Ecto neural progenitor cell (in vitro differentiated cells): ENCODE results near the gene NSMCE3.
"Not testable (repeated sequence)": the region's sequence is repeated elsewhere in the genome, so short reads cannot be mapped to it uniquely, and the experiment has no call there.

Source experiments
- DNase-seq: peaks from one replicate; pipeline ENCODE4 v3.0.0-alpha.2; 2018; ENCODE audit warnings: low spot score

NSMCE3 gene

DNA sequence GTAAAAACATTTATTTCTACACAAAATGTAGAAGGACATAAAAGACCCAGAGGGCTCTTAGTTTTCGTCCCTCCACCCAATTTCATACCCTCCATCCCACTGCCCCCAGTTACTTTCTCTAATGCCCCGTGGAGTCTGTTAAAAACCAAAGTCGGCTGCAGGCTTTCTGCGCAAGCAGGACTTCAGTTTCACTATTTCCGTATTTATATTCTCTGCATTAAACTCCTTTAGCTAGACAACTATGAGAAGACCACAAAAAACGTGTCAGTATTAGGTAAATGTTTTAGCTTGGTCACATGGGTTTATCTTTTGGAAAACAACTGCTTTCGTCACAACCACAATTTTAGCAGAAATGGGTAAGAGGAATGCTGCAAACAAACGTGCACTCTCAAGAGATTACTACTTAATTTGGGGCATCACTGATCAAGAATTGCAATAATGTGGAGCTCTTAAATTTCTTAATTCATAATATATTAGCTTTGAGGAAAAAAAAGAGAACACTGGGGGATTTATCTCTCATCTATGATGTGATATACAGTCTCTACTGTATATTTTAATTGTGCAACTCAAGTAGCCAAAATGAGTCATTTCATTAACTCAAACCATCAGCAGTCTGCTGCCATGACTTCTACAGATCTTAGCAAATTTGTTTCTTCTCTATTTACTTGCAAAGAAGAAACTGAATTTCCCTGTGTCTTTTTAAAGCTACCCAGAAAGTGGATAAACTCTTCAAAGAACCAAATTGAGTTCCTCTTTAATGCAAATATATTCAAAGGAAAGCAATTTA, 740 bp upstream of the NSMCE3 start:
- DNase-seq = no peak

DNA sequence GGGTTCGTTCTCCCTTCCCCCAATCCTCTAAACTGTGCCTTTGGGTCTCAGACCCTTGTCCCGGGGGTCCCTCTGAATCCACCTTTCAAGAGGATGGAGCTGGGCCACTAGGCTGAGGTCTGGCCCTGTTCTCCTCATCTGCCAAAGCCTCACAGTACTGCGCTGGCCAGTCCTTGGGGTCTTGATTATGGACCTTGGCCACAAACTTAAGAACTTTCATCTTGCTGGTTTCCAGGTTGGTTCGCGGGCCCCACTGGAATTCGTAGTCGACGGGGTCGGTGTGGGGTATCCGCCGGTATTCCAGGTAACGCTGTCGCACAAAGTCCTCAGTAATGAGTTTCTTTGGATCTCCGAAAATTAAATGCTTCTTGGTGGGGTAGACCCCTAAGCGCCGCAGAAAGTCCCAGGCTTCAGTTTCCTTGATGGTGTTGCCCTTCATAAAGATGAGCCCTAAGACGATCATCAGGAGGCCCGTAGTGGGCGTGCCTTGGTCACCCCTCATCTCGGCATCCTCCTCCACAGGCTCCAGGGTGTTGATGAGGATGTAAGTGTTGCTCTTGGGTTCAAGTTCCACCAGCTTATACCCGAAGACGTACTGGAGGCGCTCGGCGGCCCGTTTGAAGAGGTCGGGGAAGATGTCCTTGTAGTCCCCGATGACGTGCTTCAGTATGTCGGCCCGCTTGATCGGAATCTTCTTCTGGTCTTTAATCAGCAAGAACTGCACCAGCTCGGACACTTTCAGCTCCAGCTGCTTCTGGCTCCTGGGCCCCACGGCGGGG, 727 bp downstream of the NSMCE3 start:
- peak; percentile 52 for DNase-seq

DNA sequence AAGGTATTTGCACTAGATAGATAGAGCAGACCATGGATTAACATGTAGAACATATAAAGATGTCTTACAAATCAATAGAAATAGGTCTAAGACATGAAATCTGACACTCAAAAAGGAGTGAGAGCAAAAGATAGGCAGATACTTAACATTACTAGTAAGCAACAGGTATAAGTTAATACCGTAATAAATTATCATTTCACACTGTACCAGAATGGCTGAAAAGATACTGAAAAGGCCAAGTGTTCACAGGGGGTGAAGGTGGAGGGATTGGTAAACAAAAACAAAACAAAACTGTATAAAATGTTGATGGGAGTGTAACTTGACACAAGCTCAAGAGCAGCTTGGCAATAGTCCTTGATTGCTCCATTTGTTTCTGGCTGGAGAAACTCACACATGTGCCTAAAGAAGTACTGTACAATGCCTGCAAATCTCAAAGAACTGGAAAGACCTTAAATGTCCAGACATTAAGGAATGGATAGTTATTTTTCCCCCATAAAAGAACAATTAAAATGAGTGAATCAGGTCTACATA, 3.5 kb downstream of the NSMCE3 start:
- no peak for DNase-seq

DNA sequence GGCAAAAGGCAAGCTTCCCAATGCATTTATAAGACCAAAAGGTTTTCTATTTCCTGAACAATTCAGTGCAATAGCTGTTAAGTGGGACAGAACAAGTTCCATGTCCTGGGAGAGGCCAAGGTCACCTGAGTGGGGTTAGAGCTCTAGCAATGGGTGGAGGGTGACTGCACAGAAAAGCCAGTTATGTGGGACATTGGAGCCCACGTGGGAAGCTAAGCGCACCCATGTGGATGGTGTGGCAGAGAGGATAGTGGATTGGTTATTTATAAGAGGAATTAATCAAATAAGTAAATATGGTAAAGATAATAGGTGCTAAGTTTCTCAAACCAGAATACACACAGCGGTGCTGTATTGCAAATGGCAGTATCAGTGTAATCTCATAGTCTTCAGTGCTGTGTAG, 6.3 kb downstream of the NSMCE3 start:
- DNase-seq = no peak

DNA sequence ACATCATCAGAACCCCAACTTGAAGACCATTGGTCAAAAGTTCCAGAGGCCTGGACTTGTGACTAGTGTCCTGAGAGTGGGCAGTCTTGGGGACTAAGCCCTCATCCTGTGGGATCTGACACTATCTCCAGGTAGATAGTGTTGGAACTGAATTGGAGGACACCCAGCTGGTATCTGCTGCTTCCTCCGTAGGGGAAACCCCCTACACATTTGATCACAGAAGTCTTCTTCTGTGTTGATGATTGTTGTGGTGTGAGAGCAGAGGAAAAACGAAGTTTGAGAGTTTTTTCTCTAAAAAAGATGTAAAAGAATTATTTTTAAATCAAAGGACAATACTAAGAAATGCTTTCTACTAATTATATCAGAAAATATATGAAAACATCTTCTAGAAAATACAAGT, 6.9 kb downstream of the NSMCE3 start:
- no peak for DNase-seq

DNA sequence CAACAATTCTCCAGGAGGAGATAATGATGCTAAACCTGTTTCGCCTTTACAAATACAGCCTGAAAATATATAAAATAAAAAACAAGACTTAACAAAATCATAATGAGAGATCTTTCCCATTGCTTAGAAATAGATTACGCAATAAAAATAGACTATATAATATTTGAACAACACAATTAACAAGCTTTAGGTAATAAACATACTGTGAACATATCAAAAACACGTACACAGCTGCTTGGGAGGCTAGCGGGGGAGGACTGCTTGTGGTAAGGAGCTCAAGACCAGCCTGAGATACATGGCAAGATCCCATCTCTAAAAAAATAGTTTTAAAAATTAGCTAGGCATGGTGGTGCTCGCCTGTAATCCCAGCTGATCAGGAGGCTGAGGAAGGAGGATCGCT, 8.7 kb downstream of the NSMCE3 start:
- DNase-seq = no peak

DNA sequence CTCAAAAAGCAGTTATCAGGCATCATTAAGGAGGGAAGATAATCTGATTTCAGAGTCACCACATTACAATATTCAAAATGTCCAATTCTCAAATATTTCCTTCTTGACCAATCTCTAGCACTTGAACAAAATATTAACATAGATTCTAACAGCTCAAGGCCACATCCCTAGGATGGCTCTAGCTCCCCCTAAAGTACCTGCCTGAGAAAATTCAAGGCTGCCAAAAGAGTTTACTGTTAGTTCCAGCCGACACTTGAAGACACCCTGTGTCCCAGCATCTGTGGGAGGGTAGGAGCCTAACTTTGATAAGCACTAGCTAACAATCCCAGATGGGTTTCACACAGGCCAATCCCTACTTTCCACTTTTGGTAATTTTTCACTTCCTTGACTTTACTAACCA, 10.4 kb downstream of the NSMCE3 start:
- no peak for DNase-seq

DNA sequence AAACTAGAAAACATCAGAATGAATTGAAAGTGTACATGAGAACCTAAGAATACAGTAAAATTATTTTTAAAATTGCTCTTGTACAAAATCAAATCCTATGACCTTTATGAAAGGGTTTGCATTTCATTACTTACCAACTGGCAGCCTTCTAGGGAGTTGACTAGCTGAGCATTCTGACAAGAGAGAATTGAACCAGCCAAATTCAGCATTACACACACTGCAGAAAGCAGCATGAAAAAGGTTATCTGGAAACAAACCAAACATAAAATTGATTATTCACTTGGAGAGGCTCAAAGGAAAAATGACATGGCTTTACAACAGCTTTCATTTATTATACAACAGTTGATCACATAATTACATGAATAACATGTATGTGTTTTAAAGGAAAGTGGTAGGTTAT, 17.4 kb downstream of the NSMCE3 start:
- DNase-seq = no peak

DNA sequence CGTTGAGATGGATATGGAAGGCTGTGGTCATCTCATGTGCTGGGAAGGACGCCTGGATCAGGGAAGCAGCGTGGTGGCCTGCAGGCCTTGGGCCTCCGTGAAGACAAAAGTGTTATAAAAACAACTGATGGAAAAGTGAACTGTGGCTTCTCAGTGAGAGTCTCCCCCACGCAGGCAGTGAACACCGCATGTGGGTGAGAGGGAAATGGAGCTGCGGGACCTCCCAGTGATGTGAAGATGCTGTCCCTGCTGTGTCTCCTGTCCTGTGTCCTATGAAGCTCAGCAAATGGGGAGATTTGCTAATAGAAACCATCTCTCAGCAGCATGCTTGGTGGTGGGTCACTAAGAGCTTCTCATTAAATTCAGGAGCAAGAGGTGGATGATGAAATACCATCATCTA, 25.1 kb downstream of the NSMCE3 start:
- DNase-seq = no peak

DNA sequence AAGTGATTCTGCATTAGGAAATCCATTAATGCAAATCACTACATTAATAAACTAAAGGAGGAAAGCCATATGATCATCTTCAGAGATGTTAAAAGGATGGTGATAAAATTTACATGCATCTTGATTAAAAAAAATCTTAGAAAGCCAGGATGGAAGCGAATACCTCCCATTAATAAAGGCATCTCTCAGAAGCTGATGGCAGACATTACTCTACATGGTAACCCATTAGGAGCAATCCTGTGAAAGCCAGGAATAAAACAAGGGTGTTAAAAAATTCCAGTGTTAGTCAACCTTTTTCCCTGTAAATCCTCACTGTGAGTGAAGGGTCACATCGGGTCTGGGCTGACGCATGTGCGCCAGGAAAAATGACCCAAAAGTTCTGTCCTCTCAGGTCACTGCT, 25.5 kb downstream of the NSMCE3 start:
- DNase-seq = no peak

DNA sequence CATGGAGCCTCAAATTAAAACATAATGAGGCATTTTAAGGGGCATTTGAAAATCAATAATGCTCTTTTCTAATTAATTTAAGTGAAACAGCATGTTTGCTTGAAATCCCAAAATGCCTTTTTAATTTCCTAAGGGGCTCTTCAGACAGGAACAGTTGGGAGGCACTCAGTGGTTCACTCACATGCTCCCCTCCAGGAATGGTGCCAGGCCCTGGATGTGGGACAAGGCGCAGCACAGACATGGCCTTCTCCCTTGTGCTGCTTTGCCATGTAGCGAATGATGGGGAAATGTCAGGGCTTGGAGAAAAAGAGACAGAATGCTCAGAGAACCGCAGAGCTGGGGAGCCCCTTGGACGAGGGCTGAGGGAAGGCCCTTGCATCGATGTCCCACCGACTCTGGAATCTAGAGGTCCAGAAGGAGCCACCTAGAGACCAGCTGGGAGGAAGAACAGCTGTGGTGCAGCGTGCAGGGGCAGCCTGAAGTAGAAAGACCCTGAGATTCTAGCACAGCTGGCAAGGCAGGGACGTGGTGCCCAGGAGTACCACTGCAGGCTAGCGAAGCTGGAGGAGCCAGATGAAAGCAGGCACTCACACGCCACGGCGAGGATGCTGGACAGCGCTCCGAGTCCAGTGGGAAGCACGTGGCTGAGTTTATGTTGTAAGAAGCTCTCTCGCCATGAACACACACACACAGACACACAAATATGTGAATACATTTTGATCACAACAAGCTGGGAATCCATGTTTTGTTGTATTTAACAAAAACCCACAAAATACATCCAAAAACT, 27.0 kb downstream of the NSMCE3 start:
- no peak for DNase-seq

DNA sequence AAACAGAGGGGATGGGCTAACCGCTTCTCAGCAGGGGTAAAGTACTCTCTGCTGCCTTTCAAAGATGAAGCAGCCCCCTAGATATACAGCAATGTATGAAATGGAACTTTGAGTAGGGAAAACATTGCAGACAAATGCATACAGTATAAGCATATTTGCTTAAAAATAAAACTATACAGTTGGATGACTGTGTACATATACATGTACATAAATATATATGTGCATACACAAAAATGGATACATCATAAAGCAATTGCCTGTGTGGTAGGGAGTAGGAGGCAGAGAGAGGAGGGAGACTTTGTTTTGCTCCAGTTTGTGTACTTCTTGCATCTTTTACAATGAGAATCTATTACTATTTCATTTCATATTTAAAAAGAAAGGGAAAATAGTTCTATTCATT, 28.4 kb downstream of the NSMCE3 start:
- DNase-seq = no peak

DNA sequence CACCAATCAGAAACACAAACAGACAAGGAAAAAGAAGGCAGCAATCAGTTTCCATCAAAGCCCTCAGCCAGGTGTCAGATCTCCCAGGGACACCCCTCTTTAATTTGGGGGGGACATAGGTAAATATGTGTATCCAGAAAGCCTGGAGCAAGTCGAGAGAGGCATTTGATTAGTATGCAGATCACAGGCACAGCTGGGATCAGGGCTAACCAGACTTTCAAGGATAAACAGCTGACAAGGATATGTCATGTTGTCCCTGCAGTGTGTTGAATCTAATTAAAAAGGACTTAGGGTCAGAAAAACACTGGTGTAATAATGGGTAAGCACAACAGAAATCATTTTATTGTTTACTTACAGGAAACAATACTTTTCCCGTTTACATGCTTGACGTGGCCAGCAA, 30.2 kb downstream of the NSMCE3 start:
- no peak for DNase-seq

DNA sequence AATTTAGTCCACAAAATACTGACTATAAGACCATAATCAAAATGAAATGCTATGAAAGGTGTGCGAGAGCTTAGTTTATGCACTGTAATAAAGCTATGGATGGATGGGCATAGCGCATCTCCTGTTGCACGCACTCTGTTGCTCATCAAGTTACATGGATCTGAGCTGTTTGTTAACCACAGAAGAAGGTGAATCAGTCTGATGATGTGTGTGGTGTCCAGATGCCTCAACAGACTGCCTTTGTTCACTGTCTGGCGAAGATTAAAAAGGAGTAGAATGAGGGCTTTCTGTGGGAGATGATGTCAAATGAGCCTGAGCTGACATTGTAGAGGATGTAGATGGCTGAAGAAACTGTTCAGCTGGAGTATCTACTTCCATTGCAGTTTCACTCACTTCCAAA, 36.1 kb downstream of the NSMCE3 start:
- no peak for DNase-seq

DNA sequence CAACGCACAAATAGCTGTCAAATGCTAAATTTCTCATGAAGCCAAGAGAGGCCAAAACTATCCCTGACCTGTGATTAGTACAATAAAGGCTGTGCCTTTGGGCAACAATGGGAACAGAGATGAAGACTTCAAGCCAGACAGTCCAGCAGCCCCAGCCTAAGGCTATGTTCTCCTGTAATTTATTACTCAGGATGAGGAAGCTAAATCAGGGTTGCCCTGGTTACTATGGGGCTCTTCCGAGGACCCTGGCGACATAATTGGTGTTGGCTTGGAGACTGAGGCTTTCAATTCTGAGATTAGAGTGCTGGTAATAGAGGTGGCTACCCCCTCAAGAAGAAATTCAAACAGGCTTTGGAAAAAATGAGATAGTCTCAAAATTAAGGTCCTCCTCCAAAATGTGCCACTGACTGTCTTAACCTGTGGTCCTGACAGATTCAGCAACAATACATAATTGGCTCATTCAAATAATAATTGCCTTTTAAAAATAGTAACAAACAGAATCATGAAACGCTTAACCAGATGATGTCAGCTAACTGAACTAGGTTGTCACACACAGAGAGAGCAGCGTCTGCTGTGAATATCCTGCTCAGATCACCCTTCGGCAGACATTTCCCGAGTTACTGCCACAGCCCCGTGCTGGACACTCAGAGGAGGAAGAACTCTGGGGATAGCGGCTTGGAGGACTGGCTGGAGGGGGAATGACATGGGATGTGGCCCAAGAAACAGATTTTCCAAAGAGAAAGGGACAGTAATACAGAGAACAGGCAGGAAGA, 43.0 kb downstream of the NSMCE3 start:
- no peak for DNase-seq

DNA sequence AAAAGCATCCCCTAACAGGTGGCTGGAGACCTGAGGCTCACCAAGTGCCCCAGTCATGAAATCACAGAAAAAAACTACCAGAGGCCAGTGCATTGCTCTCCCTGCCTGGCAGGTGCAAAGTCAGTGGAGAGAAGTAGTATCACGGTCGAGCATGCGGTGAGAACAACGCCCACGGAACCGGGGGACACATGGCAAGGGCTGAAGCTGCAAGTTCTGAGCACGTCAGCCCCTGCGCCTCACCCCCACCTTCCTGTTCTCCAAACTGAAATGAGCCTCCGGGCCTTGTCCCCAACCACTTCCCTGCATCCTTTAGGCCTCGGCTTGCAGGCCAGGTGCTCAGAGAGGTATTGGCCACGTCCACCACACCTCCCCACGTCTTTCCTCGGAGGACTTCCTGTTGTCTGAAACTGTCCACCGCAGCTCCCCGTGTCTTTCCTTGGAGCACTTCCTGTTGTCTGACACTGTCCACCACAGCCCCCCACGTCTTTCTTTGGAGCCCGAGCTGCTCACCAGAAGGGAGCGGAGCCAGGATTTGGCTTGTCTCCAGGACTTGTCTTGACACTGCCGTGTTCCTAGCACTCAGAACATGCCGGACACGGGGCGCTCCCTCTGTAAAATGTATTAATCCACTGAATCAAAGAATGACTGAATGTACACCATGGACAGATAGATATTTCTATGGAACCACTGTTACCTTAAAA, 43.9 kb downstream of the NSMCE3 start:
- DNase-seq = no peak

DNA sequence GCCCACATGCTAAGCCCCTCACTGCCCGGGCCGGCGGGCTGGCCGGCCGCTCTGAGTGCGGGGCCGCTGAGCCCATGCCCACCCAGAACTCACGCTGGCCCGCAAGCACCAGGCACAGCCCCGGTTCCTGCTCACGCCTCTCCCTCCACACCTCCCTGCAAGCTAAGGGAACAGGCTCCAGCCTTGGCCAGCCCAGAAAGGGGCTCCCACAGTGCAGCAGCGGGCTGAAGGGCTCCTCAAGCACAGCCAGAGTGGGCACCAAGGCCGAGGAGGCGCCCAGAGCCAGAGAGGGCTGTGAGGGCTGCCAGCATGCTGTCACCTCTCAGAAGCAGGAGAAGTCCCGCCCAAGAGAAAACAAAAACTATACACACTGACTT, 44.6 kb downstream of the NSMCE3 start:
- not testable (repeated sequence) for DNase-seq

DNA sequence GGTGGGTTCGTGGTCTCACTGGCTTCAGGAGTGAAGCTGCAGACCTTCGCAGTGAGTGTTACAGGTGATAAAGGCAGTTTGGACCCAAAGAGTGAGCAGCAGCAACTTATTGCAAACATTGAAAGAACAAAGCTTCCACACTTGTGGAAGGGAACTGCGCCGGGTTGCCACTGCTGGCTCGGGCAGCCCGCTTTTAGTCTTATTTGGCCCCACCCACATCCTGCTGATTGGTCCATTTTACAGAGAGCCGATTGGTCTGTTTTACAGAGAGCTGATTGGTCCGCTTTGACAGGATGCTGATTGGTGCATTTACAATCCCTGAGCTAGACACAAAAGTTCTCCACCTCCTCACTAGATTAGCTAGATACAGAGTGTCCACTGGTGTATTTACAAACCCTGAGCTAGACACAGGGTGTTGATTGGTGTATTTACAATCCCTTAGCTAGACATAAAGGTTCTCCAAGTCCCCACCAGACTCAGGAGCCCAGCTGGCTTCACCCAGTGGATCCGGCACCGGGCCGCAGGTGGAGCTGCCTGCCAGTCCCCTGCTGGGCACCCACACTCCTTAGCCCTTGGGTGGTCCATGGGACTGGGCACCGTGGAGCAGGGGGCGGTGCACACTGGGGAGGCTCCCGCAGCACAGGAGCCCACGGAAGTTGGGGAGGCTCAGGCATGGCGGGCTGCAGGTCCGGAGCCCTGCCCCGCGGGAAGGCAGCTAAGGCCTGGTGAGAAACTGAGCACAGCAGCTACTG, 45.2 kb downstream of the NSMCE3 start:
- not testable (repeated sequence) for DNase-seq

DNA sequence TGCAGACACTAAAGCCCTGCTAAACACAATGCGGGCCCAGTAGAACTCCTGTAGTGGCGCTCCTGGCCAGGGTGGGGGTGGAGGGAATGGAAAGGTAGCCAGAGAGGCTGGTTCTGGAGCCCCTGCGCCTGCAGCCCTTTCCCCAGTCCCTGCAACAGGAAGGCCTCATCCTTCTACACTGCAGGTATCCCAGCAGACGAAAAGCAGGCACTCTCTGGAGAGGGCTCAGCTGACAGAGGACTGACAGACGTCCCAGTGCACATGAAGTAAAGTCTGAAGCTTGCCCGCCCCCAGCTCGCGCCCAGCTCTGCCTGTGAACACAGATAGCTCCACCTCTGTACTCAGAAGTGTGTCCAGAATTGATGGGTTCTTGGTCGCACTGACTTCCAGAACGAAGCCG, 46.0 kb downstream of the NSMCE3 start:
- no peak for DNase-seq

DNA sequence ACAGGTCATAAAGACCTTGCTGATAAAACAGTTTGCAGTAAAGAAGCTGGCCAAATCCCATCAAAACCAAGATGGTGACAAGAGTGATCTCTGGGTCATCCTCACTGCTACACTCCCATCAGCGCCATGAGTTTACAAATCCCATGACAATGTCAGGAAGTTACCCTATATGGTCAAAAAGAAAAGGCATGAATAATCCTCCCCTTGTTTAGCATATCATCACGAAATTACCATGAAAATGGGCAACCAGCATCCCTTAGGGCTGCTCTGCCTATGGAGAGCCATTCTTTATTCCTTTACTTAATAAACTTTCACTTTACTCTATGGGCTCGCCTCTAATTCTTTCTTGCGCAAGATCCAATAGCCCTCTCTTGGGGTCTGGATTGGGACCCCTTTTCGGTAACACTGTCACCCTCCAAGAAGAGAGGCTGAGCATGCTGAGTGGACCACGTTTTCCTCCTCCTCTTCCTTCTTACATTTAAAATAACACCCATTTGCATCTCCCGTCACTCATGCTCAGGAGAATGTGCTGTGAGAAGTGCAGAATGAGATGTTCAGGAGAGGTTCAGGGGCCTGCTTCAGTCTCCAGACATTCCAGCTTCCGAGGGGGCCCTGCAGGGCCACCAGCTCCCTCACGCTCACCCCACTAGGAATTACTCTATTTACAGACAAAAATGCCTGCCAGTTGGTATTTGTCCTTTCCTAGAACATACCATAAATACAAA, 47.3 kb downstream of the NSMCE3 start:
- DNase-seq = no peak
